ENCODE measurements around the gene TEX51. TPM values are rescaled to one million over a fixed set of nuclear protein-coding genes. Genes with fewer than 3 reads are reported as not detected.

The TEX51 gene
- polyA plus RNA-seq, 1 experiment = not detected

- Histone ChIP-seq H3K27me3 (ENCODE audit: control insufficient read depth, insufficient read depth, low read length) (peaks cover 10% of the 10 kb centered on the region), H3K9me3 (ENCODE audit: control insufficient read depth, insufficient read depth, low read length) (no peaks in the 10 kb centered on the region), H3K27ac (ENCODE audit: low read depth, low read length) (no peak overlapping the region), H3K4me3 (ENCODE audit: low read depth, low read length) (no peak overlapping the region)
- no peak for TF ChIP-seq CTCF (IDR thresholded peaks at IDR 0.05; ENCODE audit: low read depth, low read length)
- ChIA-PET POLR2A (no interaction called here), CTCF (no interaction called here)
- no peak for DNase-seq (ENCODE audit: low read depth, low spot score)
Measured at GRCh38 chr2:126913329-126913728, 14.6 kb downstream of the TEX51 start.

GRCh38 chr2:126913881-126914615, 15.4 kb downstream of the TEX51 start:
- CTCF ChIA-PET = no interaction called here
- Histone ChIP-seq H3K27ac (ENCODE audit: low read depth, low read length) (no peak overlapping the region), H3K9me3 (ENCODE audit: control insufficient read depth, insufficient read depth, low read length) (no peaks in the 10 kb centered on the region), H3K4me3 (ENCODE audit: low read depth, low read length) (no peak overlapping the region), H3K27me3 (ENCODE audit: control insufficient read depth, insufficient read depth, low read length) (peaks cover 8% of the 10 kb centered on the region)
- no peak for TF ChIP-seq CTCF (IDR thresholded peaks at IDR 0.05; ENCODE audit: low read depth, low read length)
- POLR2A ChIA-PET = no interaction called here
- no peak for DNase-seq (ENCODE audit: low read depth, low spot score)

- Histone ChIP-seq H3K4me3 (ENCODE audit: low read depth, low read length) (no peak overlapping the region), H3K27ac (ENCODE audit: low read depth, low read length) (no peak overlapping the region), H3K9me3 (ENCODE audit: control insufficient read depth, insufficient read depth, low read length) (no peaks in the 10 kb centered on the region), H3K27me3 (ENCODE audit: control insufficient read depth, insufficient read depth, low read length) (peaks cover 4% of the 10 kb centered on the region)
- ChIA-PET CTCF (no interaction called here), POLR2A (no interaction called here)
- DNase-seq (ENCODE audit: low read depth, low spot score) = no peak
- no peak for TF ChIP-seq CTCF (IDR thresholded peaks at IDR 0.05; ENCODE audit: low read depth, low read length)
Measured at GRCh38 chr2:126914811-126915500, 16.3 kb downstream of the TEX51 start.

- DNase-seq (ENCODE audit: low read depth, low spot score) = no peak
- Histone ChIP-seq H3K4me3 (ENCODE audit: low read depth, low read length) (no peak overlapping the region), H3K27me3 (ENCODE audit: control insufficient read depth, insufficient read depth, low read length) (peaks cover 4% of the 10 kb centered on the region), H3K9me3 (ENCODE audit: control insufficient read depth, insufficient read depth, low read length) (no peaks in the 10 kb centered on the region), H3K27ac (ENCODE audit: low read depth, low read length) (no peak overlapping the region)
- TF ChIP-seq CTCF (IDR thresholded peaks at IDR 0.05; ENCODE audit: low read depth, low read length) = no peak
- CTCF ChIA-PET = no interaction called here
- POLR2A ChIA-PET = no interaction called here
Measured at GRCh38 chr2:126915903-126916302, 17.2 kb downstream of the TEX51 start.

GRCh38 chr2:126916744-126917143, 18.1 kb downstream of the TEX51 start:
- ChIA-PET POLR2A (no interaction called here), CTCF (interaction anchor here (1.3 kb wide), 1 partner anchor 56 kb away, joined by 3 read pairs; no protein-coding TSS in a partner anchor)
- no peak for TF ChIP-seq CTCF (IDR thresholded peaks at IDR 0.05; ENCODE audit: low read depth, low read length)
- no peaks in the 10 kb centered on the region for H3K9me3 ChIP-seq (ENCODE audit: control insufficient read depth, insufficient read depth, low read length)
- peaks cover 4% of the 10 kb centered on the region for H3K27me3 ChIP-seq (ENCODE audit: control insufficient read depth, insufficient read depth, low read length)
- no peak overlapping the region for H3K4me3 ChIP-seq (ENCODE audit: low read depth, low read length)
- no peak for DNase-seq (ENCODE audit: low read depth, low spot score)
- no peak overlapping the region for H3K27ac ChIP-seq (ENCODE audit: low read depth, low read length)

Measured in AG04450 (cell line).